ENCODE measurements around the gene KAZN.

Gene KAZN

GRCh38 chr1:14932034-14932638 lies 333.7 kb downstream of the KAZN start:
- Histone ChIP-seq H3K36me3 (ENCODE audit: control insufficient read depth in 2 of 2, insufficient read depth in 1 of 2, low read length in 2 of 2) (no peaks in the 10 kb centered on the region), H3K4me3 (ENCODE audit: low read depth, low read length) (no peak overlapping the region), H3K4me1 (ENCODE audit: control insufficient read depth, insufficient read depth, low read length) (0 out of 2 replicates have a peak, but pooled peaks cover 2% of the 10 kb centered on the region), H3K9me3 (ENCODE audit: control insufficient read depth, insufficient read depth, low read depth, low read length) (no peaks in the 10 kb centered on the region), H3K27ac (ENCODE audit: extremely low read depth, low read depth, low read length) (no peak overlapping the region)
- ChIA-PET CTCF (no interaction called here), POLR2A (no interaction called here)
- peak; percentile 71 for TF ChIP-seq PRDM4 (tag by site-specific recombination; IDR thresholded peaks at IDR 0.05)
- TF ChIP-seq GLIS1 (tag by site-specific recombination; IDR thresholded peaks at IDR 0.05): peak; percentile 87
- no peak for TF ChIP-seq ZNF423 (tag by site-specific recombination; IDR thresholded peaks at IDR 0.05)

GRCh38 chr1:14934867-14935266 lies 336.4 kb downstream of the KAZN start:
- ChIA-PET POLR2A (no interaction called here), CTCF (no interaction called here)

GRCh38 chr1:14936815-14937214 lies 338.3 kb downstream of the KAZN start:
- ChIA-PET CTCF (no interaction called here), POLR2A (no interaction called here)
- no peak overlapping the region for H3K4me3 ChIP-seq (ENCODE audit: low read depth, low read length)
- H3K4me1 ChIP-seq (ENCODE audit: control insufficient read depth, insufficient read depth, low read length): 0 out of 2 replicates have a peak, but pooled peaks cover 3% of the 10 kb centered on the region
- no peaks in the 10 kb centered on the region for H3K9me3 ChIP-seq (ENCODE audit: control insufficient read depth, insufficient read depth, low read depth, low read length)
- no peaks in the 10 kb centered on the region for H3K36me3 ChIP-seq (ENCODE audit: control insufficient read depth in 2 of 2, insufficient read depth in 1 of 2, low read length in 2 of 2)
- TF ChIP-seq ZNF580 (tag by site-specific recombination; IDR thresholded peaks at IDR 0.05) (no peak), PRDM6 (tag by site-specific recombination; IDR thresholded peaks at IDR 0.05) (no peak), TCF7L2 (IDR thresholded peaks at IDR 0.05; ENCODE audit: borderline replicate concordance, low read depth, low read length) (no peak), ZNF16 (tag by site-specific recombination; IDR thresholded peaks at IDR 0.05; ENCODE audit: low read depth) (no peak), KLF7 (tag by site-specific recombination; IDR thresholded peaks at IDR 0.05; ENCODE audit: borderline replicate concordance) (no peak)
- H3K27ac ChIP-seq (ENCODE audit: extremely low read depth, low read depth, low read length): no peak overlapping the region

More at GRCh38 chr1:14934867-14935266, 336.4 kb downstream of the KAZN start:
- no peak overlapping the region for H3K4me3 ChIP-seq (ENCODE audit: low read depth, low read length)
- H3K4me1 ChIP-seq (ENCODE audit: control insufficient read depth, insufficient read depth, low read length): 0 out of 2 replicates have a peak, but pooled peaks cover 3% of the 10 kb centered on the region
- H3K9me3 ChIP-seq (ENCODE audit: control insufficient read depth, insufficient read depth, low read depth, low read length): no peaks in the 10 kb centered on the region
- no peaks in the 10 kb centered on the region for H3K36me3 ChIP-seq (ENCODE audit: control insufficient read depth in 2 of 2, insufficient read depth in 1 of 2, low read length in 2 of 2)
- TF ChIP-seq ZNF140 (tag by site-specific recombination; IDR thresholded peaks at IDR 0.05) (no peak), ZSCAN30 (tag by site-specific recombination; IDR thresholded peaks at IDR 0.05) (no peak), ZFP41 (tag by site-specific recombination; IDR thresholded peaks at IDR 0.05; ENCODE audit: borderline replicate concordance) (no peak), ZBTB17 (tag by site-specific recombination; IDR thresholded peaks at IDR 0.05) (no peak), ZFHX2 (tag by site-specific recombination; conservative IDR thresholded peaks at IDR 0.05) (no peak), KLF8 (tag by site-specific recombination; IDR thresholded peaks at IDR 0.05) (no peak), GLIS1 (tag by site-specific recombination; IDR thresholded peaks at IDR 0.05) (peak; percentile 30; the same call in 1 of the 2 replicates)
- H3K27ac ChIP-seq (ENCODE audit: extremely low read depth, low read depth, low read length): no peak overlapping the region

All from HEK293 (cell line).